HCT116 (cell line): ENCODE measurements around the gene NEURL3.

ENCODE experiments used
- ELF1 ChIP-seq: IDR thresholded peaks from 2 replicates; pipeline ENCODE4 v1.6.1; 2012; ENCODE audit warnings: low read depth, borderline replicate concordance
- EZH2 ChIP-seq: fragments of 200-600 bp; sonication (generic); IDR thresholded peaks from 2 replicates; pipeline ENCODE4 v1.6.1; 2017; ENCODE audit warnings: antibody characterized with exemption, mixed run types
- EZH2phosphoT487 ChIP-seq: fragments of 200-600 bp; IDR thresholded peaks from 2 replicates; pipeline ENCODE4 v1.6.1; 2018; ENCODE audit warnings: antibody characterized with exemption, borderline replicate concordance
- JUND ChIP-seq: IDR thresholded peaks from 2 replicates; pipeline ENCODE4 v1.6.1; 2012
- POLR2AphosphoS5 ChIP-seq: IDR thresholded peaks from 2 replicates; pipeline ENCODE4 v1.6.1; 2011; ENCODE audit warnings: mild to moderate bottlenecking, low read depth, low read length, moderate library complexity
- SP1 ChIP-seq: IDR thresholded peaks from 2 replicates; pipeline ENCODE4 v1.6.1; 2012; ENCODE audit warnings: low read depth
- ZNF274 ChIP-seq: fragments of 200-500 bp; sonication (Bioruptor generic); IDR thresholded peaks from 2 replicates; pipeline ENCODE4 v1.6.1; 2014; ENCODE audit warnings: mild to moderate bottlenecking, low read depth, low read length, inconsistent platforms
- TF ChIP-seq, protein P1 (sequence below), 3 experiments: fragments of 200-600 bp in 1 of 3; sonication (generic) in 1 of 3; IDR thresholded peaks in 2 of 3; conservative IDR thresholded peaks in 1 of 3; 2 replicates each; pipeline ENCODE4 v1.5.1; 2012 to 2017; ENCODE audit warnings: low read depth in 2 of 3, low read length in 2 of 3, antibody characterized with exemption in 1 of 3, borderline replicate concordance in 1 of 3, control low read depth in 1 of 3, mild to moderate bottlenecking in 1 of 3, mixed read lengths in 1 of 3, mixed run types in 1 of 3, moderate library complexity in 1 of 3; ENCODE audit not compliant: insufficient read depth in 1 of 3
- TF ChIP-seq, protein P2 (sequence below): IDR thresholded peaks from 2 replicates; pipeline ENCODE4 v1.6.1; 2012

DNA sequence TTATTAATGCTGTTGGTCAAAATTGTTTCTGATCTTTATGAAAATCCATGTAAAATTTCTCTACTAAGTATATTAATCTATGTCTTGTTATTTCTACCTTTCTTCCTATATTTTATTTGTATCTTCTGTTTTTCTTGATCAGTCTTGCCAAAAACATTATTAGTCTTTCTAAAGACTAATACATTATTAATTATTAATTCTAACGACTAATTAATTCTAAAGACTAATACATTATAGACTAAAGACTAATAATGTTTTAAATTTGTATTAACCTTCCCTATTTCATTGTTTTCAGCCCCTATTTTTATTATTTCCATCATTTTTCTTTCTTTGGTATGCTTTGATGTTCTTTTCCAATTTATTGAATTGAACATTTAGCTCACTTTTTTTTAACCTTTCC is 27.7 kb downstream of the NEURL3 start:
- TF ChIP-seq EZH2phosphoT487 (no peak), SP1 (no peak), ZNF274 (no peak), ELF1 (no peak), JUND (no peak), POLR2AphosphoS5 (no peak), EZH2 (no peak)
- TF ChIP-seq, protein P1, sequence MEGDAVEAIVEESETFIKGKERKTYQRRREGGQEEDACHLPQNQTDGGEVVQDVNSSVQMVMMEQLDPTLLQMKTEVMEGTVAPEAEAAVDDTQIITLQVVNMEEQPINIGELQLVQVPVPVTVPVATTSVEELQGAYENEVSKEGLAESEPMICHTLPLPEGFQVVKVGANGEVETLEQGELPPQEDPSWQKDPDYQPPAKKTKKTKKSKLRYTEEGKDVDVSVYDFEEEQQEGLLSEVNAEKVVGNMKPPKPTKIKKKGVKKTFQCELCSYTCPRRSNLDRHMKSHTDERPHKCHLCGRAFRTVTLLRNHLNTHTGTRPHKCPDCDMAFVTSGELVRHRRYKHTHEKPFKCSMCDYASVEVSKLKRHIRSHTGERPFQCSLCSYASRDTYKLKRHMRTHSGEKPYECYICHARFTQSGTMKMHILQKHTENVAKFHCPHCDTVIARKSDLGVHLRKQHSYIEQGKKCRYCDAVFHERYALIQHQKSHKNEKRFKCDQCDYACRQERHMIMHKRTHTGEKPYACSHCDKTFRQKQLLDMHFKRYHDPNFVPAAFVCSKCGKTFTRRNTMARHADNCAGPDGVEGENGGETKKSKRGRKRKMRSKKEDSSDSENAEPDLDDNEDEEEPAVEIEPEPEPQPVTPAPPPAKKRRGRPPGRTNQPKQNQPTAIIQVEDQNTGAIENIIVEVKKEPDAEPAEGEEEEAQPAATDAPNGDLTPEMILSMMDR (IDR thresholded peaks at IDR 0.05 in 2 of 3, conservative IDR thresholded peaks at IDR 0.05 in 1 of 3; ENCODE audit: borderline replicate concordance in 1 of 3, insufficient read depth in 1 of 3, low read depth in 2 of 3, low read length in 2 of 3), result no peak
- TF ChIP-seq, protein P2, sequence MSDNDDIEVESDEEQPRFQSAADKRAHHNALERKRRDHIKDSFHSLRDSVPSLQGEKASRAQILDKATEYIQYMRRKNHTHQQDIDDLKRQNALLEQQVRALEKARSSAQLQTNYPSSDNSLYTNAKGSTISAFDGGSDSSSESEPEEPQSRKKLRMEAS, result no peak
